Fibroblast of skin of left quadriceps (primary cell): ENCODE results near the gene GRID1.
A peak's percentile ranks its signal among the peaks of the same experiment; 100 is the strongest.

Experiments
- DNase-seq, 2 experiments: peaks; one replicate each; pipeline ENCODE4 v3.0.0-alpha.2; 2013; ENCODE audit warnings: low read depth in 2 of 2

Gene GRID1

DNA sequence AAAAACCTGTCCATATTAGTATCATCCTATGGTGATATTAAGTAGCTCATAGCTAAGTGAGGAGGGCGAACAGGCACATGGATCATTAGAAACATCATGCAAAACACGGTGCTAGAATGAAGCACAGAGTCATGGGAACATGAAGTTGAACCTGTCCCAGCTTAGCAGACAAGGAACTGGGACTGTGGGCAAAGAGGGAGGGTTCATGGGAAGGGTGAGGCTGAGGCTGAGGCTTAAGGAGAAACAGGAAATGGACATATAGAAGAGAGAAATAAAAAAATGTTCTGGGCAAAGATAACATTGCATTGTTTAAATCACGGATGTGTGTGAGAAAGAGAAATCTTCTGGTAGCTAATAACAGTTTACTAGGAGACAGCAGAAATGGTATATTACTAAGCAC lies 708.1 kb downstream of the GRID1 start:
- DNase-seq: no peak

DNA sequence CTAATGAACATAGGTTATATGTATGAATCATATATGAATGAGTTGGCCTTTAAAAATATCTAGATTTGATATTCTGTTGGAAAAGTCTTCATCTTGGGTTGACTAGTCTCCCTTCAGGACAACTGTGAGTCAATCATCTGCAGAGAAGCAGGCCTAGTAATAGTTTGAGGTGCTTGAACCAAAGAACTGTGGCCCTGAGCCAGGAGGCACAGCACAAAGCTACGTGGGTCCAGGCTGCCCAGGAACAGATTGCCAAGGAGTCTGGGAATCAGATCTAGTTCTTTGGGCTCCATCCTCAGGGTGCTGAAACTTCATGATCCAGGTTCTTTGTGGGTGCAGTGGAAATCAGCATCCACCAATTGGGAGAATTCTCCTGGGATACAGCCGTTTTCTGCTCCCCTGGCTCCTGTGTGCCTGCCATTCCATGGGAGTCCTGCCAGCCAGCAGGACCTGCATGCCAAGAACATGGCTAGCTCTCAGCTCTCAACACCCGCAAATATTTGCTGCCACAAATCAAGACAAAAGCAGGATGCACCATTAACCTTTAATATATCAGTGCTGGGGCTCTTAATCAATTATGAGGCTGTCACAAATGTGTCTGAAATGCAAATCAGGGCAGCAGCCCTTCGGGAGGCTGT lies 709.0 kb downstream of the GRID1 start:
- DNase-seq: no peak

DNA sequence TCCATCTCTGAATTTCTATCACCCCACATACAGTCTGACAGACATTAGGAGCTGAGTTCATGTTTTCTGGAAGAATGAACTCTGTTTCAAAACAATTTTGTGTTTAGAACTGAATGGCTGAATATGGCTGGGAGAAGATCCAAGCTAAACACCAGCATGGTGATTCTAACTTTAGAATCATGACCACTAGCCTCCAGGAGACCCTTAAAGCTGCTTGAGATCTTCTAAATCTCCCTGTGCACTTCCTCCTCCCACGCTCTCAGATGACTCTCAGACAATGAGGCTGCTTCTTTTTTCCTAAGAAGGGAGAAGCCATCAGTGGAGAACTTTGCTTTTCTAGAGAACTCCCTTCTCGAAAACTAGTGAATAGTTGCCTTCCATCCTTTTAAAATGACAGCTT lies 711.2 kb downstream of the GRID1 start:
- DNase-seq: no peak

DNA sequence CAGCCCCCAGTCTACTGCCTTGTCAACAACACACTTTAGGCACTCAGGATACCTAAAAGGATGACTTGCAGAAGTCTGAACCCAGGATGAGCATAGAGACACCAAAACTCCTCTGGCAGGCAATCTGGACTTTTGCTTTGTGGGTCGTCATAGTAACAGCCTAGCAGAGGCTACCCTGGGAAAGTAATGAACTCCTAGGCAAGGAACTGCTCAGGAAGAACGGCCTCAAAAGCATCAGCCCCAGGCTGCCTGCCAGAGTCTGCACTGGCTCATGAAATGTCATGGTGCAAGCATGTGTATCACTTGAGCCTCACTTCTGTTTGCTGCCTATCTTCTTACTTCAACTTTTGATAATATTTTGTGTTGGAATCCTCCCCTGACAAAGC lies 715.1 kb downstream of the GRID1 start:
- no peak for DNase-seq

DNA sequence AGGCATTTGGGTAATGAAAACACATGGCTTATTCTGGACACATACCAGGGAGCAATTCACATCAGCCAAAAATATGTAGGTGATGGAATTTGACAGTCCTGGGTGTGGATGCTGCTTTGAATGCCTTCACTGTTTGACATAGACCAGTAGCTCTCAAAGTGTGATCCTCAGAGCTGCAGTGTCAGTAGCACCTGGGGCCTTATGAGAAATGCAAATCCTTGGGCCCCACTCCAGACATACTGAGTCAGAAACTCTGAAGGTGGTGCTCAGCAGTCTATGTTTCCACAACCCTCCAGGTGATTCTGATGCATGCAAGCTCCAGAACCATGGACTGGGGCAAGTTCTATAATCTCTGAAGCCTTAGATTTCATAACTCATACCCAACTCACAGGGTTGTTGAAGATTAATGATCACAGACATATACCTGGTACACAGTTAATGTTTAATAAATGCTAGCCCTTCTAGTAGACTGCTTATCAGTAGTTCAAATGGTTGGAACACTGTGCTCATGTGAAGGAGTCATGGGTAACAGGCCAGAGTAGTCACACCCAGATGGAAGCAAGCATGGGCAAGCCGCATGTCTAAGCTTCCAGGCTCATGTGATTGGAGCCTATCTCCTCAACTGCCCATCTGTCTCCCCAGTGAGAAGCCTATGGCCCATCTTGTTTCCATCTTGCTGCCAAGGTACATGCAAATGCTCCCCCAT lies 715.7 kb downstream of the GRID1 start:
- no peak for DNase-seq

DNA sequence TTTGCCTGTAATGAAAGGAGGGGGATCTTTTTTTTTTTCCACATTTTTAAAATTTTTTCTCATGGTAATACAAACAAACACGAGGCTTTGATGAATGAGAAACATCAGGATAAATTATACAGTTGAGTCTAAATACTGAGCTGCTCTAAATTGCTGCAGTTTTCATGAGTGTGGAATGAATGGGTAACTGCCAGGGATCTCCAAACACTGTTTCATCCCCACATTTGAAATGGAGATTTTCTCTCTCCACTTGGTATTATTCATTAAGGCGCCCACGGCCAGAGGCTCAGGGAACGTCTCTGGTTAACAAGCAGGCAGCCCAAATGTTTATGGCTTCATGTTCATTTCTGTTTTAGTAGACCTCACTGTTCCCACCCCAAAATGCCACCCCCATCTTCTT lies 717.1 kb downstream of the GRID1 start:
- no peak for DNase-seq

DNA sequence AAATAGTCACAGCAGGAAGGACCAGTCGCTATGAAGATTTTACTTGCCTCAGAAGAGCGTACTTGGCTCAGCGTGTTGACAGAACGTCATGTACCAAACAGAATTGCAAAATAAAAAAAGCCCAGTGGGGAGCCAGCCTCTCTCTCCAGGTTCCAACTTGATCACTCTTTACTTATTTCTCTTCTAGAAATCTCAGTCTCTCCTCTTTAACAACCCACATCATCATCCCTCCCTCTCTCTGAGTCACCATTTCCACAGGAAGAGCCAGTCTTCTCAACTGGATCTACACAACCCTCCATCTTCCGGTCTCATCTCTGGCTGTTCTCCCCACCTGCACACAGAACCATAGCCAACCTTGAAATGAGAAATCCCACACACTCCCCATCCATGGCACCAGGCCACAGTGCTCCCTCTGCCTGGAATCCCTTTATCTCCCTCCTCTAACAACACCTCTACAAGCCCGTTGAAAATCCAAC lies 718.3 kb downstream of the GRID1 start:
- no peak for DNase-seq

GRCh38 chr10:85647741-85648140 lies 718.9 kb downstream of the GRID1 start:
- DNase-seq: no peak

- peak in 1 of 2 experiments; percentile 14 for DNase-seq
These were observed 720.5 kb downstream of the GRID1 start for GRCh38 chr10:85645926-85646711.

DNA sequence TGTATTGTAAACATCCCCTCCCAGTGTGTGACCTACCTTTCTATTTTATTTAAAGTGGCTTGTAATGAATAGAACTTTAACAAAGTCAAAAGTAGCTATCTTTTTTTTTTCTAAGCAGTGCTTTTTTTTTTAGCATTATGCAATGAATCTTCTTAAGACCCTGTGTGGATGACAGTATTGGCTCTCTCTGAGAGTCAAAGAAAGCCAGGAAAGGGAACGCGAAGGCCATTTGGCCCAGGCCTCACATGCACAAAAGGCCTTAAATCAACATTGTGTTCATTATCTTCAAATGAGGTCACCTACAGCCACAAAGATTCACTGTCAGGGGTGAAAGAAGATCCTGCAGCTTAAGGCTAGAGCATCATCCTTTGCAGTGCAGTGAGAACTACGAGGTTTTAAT lies 721.5 kb downstream of the GRID1 start:
- DNase-seq: no peak

- DNase-seq: no peak
These were observed 722.6 kb downstream of the GRID1 start for GRCh38 chr10:85643845-85644525.

DNA sequence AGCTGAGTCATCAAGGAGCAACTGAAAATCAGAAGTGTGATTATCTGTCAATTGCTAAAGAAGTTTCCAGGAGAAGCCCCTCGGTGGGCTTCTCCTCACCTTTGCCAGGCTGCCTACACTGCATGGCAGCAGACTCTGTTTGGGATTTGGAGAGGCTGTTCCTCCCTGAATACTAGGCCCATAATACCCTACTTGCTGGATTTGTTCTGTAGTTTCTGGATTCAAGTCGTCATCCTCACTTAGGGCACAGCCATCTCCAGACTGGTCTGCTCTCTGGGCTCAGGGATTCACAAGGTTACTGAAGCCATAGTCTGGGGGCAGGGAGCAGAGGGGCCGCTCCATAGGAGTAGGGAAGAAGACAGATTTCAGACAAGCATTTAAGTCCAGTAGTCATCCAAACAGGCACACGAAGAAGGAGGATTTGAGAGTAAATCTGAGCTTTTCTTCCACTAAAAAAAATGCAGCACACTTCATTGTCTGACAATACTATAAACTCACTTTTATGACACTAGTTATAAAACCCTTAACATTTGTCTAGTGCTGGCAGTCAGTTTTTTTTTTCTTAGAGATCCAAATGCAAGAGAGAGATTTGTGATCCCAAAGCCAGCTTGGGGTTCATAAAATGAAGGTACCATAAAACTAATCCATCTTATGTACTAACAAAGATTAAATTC lies 723.3 kb downstream of the GRID1 start:
- no peak for DNase-seq

- DNase-seq: peak; percentile 61 to 68
These were observed 724.0 kb downstream of the GRID1 start for GRCh38 chr10:85642421-85643170.

DNA sequence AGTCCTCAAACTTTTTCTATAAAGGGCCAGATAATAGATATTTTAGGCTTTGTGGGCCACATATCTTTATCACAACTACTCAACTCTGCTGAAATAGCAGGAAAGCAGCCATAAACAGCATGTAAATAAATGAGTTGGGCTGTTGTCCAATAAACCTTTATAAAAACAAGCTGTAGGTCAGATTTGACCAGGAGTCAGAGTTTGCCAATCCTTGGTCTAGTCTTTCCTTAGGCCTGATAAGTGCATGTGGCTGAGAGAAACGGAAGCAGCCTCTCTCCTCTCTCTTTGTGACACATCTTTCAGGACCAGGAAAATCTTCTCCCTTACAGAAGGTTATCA lies 724.5 kb downstream of the GRID1 start:
- DNase-seq: no peak

- DNase-seq: peak; percentile 38 to 45
These were observed 725.1 kb downstream of the GRID1 start for GRCh38 chr10:85641479-85642009.

- no peak for DNase-seq
These were observed 727.8 kb downstream of the GRID1 start for GRCh38 chr10:85638797-85639196.

- DNase-seq: no peak
These were observed 730.9 kb downstream of the GRID1 start for GRCh38 chr10:85635650-85636049.

GRCh38 chr10:85624511-85624910 lies 742.1 kb downstream of the GRID1 start:
- no peak for DNase-seq

- no peak for DNase-seq
These were observed 742.8 kb downstream of the GRID1 start for GRCh38 chr10:85623758-85624157.

DNA sequence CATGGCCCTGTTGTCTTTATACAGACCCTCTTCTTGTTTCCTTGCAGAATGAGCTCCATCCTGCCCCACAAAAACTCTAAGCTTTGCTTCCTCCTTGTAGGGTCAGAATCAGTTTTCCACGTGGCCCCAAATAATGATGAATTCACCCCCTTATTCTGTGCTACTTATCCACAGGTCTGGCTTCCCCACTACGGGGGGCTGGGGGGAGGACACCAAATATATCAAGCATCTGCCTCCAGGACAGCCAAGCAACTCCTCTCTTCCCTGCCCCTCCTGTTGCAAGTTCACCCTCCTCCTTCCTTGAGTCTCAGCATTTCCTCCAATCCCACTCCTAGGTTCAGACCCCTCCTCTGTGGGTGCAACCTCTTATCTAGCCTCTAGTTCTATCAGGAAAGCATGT lies 743.3 kb downstream of the GRID1 start:
- no peak for DNase-seq

- DNase-seq: no peak
These were observed 744.2 kb downstream of the GRID1 start for GRCh38 chr10:85622425-85622824.
